DMS153 treated with DMSO at 0.1 percent for 48 hours (cell line): ENCODE measurements around the gene PRAME.
"Not testable (repeated sequence)": the region's sequence is repeated elsewhere in the genome, so short reads cannot be mapped to it uniquely, and the experiment has no call there.

ENCODE experiments used
- DNase-seq: peaks from one replicate; lab custom pipeline; 2025; ENCODE audit not compliant: unreplicated experiment; lab: John Stamatoyannopoulos, UW

The PRAME gene

DNA sequence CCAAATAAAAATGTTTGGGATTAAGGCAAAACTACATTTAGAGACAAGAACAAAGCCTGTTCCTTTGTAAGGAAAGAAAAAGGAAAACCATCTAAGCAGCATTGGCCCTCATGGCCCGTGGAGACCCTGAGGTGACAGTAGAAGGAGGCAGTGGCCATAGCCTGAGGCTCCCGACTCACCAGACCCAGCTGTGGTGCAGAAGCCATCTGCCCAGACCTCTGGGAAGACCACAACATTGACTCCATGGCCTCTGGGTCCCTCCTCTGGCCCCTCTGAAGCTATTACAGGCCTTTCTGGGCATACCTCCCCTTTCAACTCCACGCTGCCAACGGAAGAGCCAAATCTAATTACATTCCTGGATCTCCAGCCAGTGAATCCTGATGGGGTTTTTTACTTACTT, 6.4 kb downstream of the PRAME start:
- no peak for DNase-seq

DNA sequence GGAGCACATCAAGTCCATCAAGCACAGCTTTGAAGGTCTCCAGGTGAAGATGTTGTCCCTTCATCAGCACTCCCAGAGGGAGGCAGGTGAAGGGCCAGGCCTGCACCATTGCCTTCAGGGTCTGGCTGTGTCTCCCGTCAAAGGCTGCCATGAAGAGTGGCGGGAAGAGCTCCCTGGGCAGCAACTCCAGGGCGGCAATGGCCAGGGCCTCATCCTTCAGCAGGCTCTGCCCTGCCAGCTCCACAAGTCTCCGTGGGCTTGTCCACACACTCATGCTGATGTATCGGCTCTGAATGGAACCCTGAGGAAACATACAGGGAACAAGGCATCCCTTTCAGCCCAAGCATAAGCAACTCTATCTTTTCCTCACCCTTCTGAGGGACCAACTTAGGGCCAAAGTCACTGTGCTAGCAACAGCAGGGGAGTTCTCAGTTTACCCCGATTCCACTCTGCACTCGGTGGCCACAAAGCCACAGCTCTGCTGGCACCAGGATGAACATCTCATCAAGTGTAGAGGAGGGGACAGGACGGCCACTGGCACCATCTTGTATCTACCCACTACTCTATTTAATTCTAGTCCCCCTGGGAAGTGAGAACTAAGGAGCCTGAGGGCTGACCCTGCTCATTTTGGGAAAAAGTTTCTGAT, 8.2 kb downstream of the PRAME start:
- DNase-seq, result no peak

DNA sequence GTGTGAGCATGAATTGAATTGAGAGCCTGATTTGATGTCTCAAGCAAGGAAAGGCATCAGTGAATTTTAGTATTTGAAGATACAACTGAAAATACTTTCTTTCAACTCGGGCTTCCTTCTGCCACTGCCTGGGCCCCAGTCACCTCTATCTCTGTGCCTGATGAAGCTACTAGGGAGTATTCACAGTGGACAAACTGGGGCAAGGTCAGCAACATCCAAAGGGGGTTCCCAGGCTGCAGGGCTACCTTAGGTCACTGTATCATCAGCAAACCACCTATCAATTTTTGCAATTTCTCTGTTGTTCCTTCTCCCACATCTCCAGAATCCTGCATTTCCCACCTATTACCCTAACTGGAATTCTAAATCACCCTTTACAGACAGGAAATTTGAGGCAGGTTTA, 10.2 kb downstream of the PRAME start:
- no peak for DNase-seq

DNA sequence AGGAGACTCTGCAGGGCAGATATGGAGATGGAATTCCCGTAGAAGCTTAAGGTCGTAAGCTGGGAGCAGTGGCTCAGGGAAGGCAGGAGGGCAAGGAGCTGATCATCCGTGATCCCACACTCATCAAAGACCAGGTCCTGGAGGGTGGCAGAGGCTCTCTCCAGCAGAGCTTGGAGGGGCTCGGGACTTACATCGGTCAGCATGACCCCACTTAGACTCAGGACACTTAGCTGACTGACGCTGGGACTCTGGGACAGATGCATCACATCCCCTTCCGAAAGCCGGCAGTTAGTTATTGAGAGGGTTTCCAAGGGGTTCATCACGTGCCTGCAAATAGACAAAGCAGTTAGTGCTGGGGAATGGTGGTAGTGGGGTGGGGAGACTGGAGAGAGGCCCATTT, 10.7 kb downstream of the PRAME start:
- no peak for DNase-seq

DNA sequence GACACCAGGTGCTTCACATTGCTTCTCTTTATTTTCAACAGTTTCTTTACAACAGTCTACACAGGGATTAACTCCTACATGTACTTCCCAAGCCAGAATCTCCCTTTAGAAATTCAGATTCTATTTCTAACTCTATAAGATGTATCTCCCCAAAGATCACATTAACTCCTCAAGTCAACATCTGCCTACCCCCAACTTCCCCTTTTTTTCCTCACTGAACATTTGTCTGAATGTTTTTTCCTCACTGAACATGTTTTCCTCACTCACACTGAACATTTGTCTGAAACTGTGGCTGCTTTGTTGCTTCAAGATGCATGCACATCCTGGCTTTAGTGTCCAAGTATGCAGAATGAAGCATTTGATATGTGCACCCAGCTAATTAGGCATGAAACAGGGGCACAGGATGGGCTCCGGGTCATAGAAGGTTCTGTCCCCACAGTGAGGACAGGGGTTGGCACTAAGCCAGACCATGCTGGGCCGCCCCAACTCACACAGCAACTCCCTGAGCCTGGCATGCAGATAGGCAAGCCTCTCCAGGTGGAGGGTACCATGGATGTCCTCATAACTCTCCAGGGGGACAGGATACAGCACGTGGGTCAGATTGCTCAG, 11.3 kb downstream of the PRAME start:
- no peak for DNase-seq

DNA sequence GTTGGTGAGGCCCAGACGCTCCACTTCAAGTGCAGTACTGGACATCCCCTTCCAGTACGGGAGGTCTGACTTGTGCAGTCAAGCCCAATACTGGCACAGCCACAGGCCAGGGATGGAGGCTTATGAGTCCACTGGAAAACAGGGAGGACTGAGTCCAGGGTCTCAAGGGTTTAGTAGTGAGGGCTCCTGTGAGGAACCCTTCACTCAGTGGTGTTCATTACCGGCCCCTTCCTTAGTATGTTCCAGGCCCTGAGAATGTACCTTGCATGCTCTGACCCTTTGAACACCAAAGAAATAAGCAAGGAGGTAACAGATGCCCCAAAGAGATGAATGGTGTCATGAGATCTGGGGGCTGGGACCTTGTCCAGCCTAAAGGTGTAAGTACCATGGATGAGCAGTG, 11.8 kb downstream of the PRAME start:
- DNase-seq, result no peak

DNA sequence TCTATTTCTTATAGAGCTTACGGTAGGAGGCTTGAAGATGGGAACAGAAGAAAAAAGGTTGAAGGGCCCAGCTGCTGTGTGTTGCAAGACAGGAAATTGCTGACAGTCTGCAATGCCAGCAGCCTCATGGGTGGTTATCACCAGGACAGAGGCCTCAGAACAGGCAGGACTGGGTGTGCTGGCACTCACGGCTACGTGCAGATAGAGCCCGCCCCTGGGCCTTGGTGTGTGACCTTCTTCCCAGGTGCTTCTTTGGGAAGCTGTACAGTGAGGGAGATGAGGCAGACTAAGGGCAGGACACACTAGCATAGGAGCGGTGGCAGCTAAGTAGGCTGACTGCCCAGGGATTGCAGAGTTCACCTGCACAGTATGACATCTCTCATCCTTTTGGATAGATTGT, 12.6 kb downstream of the PRAME start:
- DNase-seq, result no peak

DNA sequence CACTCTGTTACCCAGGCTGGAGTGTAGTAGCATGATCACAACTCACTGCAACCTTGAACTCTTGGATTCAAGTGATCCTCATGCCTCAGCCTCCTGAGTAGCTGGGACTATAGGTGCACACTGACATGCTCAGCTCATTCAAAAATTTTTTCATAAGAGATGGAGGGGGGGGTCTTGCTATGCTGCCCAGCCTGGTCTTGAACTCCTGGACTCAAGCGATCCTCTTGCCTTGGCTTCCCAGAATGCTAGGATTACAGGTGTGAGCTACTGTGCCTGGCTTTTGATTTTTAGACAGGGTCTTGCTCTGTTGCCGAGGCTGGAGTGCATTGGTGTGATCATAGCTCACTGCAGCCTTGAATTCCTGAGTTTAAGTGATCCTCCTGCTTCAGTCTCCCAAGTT, 14.0 kb downstream of the PRAME start:
- DNase-seq, result no peak

DNA sequence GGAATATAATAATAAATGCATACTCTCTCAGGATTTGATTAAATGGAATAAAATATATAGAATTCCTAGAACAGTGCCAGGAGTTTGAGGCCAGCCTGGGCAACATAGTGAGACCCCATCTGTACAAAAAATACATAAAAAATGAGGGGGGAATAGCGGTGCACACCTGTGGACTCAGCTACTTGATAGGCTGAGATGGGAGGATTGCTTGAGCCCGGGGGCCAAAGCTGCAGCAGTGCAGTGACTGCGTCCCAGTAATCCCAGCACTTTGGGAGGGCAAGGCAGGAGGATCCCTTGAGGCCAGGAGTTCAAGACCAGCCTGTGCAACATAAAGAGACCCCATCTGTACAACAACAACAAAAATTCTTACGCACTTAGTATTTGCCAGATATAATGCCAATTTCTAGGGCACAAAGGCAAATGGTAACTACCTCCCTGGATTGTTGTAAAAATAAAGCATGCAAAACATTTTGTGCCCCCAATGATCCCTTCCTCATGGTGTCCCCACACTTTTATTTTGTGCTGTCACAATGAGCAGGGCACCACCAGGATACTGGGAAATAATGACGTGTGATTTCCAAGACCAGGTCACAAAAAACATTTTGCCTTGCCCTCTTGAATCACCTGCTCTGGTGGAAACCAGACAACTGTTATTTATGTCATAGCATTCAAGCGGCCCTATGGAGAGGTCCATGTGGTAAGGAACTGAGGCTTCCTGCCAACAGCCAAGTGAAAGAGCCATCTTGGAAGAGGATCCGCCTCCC, 20.7 kb downstream of the PRAME start:
- DNase-seq, result no peak

DNA sequence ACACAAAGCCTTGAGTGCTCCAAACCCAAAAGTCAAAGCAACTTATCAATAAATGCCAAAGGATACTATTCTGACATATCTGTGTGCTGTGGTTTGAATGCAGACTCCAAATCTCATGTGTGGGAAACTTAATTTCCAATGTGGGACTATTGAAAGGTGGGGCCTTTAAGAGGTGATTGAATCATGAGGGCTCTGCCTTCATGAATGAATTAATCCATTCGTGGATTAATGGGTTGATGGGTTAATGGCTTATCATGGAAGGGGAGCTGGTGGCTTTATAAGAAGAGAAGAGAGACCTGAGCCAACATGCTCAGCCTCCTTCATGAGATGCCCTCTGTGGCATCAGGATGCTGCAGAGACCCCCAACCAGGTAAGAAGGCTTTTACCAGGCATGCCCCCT, 22.1 kb downstream of the PRAME start:
- no peak for DNase-seq

DNA sequence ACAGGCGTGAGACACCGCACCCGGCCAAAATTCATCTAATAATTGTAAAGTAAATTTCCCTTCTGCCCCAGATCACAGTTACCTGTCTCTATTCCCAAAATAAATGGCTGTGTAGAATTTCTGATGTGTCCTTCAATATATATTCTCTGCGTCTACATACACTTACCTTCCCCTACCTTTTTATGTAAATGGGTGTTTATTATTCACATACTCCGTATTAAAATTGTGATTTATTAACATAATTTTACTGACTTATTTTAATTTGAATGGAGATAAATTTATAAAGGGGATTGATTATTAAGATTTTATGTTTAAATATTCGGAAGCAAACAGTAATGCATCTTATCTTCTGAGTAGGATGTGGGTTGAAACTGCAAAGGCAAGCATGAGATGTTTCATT, 22.6 kb downstream of the PRAME start:
- DNase-seq, result no peak

DNA sequence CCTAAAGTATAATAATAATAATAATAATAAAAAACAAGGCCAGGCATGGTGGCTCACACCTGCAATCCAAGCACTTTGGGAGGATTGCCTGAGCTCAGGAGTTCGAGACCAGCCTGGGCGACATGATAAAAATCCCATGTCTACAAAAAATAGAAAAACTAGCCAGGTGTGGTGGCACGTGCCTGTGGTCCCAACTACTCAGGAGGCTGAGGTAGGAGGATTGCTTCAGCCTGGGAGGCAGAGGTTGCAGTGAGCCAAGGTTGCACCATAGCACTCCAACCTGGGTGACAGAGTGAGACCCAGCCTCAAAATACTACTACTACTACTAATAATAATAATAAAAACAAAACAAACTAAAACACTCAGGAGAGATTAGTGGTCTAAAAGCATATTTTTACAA, 23.4 kb downstream of the PRAME start:
- DNase-seq, result no peak

DNA sequence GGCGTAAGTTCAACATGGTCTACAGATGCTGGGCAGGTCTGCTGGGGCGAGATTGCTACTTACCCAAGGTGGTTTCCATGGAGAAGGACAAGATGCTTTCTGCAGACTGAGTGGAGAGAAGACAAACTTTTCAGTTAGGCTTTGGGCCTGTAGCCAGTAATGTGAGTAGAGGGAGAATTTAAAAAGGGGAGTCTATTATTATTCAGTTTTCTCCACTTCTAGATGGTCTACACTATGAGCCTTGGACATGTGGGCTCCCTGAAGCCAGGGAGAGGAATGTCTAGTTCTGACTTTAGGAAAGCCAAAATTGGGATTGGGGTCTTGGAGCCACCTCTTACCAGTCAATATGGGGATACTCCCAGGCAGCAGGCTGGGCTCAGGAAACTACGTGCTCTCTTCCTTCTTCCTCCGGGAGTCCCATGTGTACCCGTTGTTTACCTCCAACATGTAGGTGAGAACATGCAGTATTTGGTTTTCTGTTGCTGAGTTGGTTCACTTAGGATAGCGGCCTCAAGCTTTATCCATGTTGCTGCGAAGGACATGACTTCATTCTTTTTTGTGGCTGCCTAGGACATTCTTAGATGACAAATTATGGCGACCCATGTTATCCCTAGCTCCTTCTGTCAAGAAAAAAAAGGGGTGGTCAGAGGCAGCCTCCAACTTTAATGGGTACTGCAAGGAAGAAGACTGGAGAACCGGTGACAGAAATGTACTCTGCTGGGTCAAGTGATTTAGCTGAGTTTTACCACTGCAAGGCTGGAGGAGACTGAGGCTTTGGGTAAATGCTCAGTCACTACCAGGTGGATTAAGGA, 24.3 kb downstream of the PRAME start:
- DNase-seq, result no peak

DNA sequence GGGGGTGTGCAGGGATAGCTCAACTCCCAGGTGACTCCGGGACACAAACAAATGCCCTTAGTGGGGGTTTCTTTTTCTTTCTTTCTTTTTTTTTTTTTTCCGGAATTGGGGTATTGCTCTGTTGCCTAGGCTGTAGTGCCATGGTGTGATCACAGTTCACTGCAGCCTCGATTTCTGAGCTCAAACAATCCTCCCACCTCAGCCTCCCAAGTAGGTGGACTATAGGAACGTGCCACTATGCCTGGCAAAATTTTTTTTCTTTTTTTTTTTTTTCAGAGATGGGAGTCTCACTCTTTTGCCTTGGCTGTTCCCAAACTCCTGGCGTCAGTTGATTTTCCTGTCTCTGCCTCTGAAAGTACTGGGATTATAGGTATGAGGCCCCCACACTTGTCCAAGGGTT, 25.2 kb downstream of the PRAME start:
- DNase-seq, result no peak

DNA sequence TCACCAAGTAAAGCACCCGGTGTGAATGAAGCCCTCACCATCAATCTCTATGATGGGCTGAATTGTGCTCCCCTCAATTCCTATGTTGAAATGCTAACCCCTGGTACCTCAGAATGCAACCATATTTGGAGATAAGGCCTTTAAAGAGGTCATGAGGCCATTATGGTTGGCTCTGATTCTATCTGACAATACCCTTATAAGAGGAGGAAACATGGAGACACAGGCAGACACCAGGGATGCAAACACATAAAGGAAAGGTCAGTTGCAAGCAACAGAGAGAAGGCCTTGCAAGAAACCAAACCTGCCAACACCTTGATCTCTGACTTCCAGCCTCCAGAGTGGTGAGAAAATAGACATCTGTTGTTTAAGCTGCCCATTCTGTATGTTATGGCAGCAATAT, 25.6 kb downstream of the PRAME start:
- no peak for DNase-seq

DNA sequence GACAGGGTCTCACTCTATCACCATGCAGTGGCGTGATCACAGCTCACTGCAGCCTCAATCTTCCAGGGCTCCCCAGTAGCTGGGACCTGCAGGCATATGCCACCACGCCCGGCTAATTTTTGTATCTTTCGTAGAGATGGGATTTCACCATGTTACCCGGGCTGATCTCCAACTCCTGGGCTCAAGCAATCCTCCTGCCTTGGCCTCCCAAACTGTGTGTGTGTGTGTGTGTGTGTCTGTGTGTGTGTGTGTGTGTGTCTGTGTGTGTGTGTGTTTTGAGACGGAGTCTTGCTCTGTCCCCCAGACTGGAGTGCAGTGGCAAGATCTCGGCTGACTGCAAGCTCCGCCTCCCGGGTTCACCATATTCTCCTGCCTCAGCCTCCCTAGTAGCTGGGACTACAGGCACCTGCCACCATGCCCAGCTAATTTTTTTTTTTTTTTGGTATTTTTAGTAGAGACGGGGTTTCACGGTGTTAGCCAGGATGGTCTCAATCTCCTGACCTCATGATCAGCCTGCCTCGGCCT, 26.5 kb downstream of the PRAME start:
- not testable (repeated sequence) for DNase-seq

DNA sequence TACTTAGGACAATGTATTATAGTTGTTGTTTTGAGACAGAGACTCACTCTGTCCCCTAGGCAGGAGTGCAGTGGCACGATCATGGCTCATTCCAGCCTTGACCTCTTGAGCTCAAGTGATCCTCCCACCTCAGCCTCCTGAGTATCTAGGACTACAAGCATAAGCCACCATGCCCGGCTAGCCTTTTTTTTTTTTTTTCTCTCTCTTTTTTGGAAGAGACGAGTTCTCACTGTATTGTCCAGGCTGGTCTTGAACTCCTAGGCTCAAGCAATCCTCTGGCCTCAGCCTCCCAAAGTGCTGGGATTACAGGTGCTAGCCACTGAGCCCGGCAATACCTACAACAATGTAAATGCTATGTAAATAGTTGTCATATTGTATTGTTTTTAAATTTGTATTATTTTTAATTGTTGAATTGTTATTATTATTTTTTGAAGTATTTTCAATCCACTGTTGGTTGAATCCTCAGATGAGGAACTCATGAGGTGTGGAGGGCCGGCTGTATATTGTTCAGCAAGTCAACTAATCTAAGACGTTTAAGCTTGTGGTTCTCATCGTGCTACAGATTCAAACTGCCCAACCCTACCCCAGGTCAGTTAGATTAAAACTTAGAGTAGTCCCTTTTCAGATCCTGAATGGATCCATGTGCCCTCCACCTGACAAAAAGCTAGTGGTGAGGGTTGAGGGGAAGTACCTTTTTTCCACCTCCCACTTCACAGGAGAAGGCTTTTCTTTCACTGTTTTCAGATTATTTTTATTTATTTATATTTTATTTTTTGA, 27.1 kb downstream of the PRAME start:
- no peak for DNase-seq

DNA sequence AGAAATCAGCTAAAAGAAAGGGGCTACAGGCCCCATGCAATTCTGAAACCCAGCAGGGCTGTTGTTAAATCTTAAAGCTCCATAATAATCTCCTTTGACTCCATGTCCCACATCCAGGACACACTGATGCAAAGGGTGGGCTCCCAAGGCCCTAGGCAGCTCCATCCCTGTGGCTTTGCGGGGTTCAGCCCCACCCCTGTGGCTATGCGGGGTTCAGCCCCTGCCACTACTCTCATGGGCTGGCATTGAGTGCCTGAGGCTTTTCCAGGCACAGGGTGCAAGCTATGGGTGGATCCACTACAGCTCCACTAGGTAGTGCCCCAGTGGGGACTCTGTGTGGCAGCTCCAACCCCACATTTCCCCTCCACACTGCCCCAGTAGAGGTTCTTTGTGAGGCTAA, 30.3 kb downstream of the PRAME start:
- no peak for DNase-seq

DNA sequence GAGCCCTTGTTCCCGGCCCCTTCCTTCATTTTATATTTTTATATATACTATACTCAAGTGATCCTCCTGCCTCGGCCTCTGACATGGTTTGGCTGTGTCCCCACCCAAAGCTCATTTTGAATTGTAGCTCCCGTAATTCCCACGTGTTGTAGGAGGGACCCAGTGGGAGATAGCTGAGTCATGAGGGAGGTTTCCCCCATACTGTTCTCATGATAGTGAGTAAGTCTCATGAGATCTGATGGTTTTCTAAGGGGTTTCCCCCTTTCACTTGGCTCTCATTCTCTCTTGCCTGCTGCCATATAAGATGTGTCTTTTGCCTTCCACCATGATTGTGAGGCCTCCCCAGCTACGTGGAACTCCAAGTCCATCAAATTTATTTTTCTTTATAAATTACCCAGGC, 31.8 kb downstream of the PRAME start:
- no peak for DNase-seq

DNA sequence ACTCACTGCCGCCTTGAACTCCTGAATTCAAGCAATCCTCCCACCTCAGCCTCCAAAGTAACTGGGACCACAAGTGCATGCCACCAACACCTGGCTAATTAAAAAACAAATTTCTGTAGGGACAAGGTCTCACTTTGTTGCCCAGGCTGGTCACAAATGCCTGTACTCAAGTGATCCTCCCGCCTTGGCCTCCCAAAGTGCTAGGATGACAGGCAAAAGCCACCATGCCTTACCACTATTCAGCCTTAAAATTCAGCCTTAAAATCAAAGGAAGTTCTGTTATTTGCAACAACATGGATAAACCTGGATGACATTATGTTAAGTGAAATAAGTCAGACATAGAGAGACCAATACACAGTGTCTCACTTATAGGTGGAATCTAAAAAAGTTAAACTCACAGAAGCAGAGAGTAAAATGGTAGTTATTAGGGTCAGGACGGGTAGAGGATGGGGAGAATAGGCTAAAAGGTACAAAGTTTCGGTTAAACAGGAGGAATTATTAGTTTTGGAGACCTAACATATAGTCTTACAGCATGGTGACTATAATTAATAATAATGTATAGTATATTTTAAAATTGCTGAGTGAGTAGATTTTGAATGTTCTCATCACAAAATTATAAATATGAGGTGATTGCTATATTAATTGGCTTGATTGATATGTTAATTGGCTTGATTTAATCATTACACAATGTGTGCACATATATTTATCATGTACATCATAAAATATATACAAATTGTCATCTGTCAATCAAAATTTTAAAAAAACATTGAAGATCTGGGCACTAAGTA, 32.7 kb downstream of the PRAME start:
- DNase-seq, result no peak
